Uterus (tissue), 4 donors: Measurements from ENCODE around the gene CD46. TPM values are rescaled to one million over a fixed set of nuclear protein-coding genes. Genes with fewer than 3 reads are reported as not detected.

Source experiments
- DNase-seq, 2 donors: peaks; one replicate each; pipeline ENCODE4 v3.0.0-alpha.2; 2019 to 2020
- H3K27ac ChIP-seq, 2 donors: fragments of 200-600 bp; sonication (generic); 1 replicate in 1 of 2; 2 replicates in 1 of 2; pipeline ENCODE4 v1.5.1; 2016 to 2018
- H3K27me3 ChIP-seq, 2 donors: fragments of 200-600 bp; sonication (generic); one replicate each; pipeline ENCODE4 v1.5.1; 2018 to 2019; ENCODE audit warnings: control low read depth in 1 of 2
- H3K36me3 ChIP-seq, 2 donors: fragments of 200-600 bp; sonication (generic); one replicate each; pipeline ENCODE4 v1.5.1; 2019; ENCODE audit warnings: control low read depth in 1 of 2
- H3K4me1 ChIP-seq, 2 donors: fragments of 200-600 bp; sonication (generic); one replicate each; pipeline ENCODE4 v1.5.1; 2018 to 2019; ENCODE audit warnings: control low read depth in 1 of 2
- H3K4me3 ChIP-seq, 2 donors: fragments of 200-600 bp; sonication (generic); 1 replicate in 1 of 2; 2 replicates in 1 of 2; pipeline ENCODE4 v1.5.1; 2018 to 2019; ENCODE audit warnings: mild to moderate bottlenecking in 1 of 2
- H3K9me3 ChIP-seq, 2 donors: fragments of 200-600 bp; sonication (generic); one replicate each; pipeline ENCODE4 v1.5.1; 2019; ENCODE audit warnings: control low read depth in 1 of 2
- CTCF ChIP-seq, 4 experiments: fragments of 200-600 bp in 2 of 4; fragments of 450-650 bp in 2 of 4; sonication (generic) in 2 of 4; IDR thresholded peaks; one replicate each; pipeline ENCODE4 v1.5.1; 2016 to 2019; ENCODE audit warnings: antibody characterized with exemption in 4 of 4, mild to moderate bottlenecking in 2 of 4, moderate library complexity in 1 of 4
- POLR2A ChIP-seq, 2 donors: fragments of 450-650 bp; IDR thresholded peaks; one replicate each; pipeline ENCODE4 v1.6.1; 2016; ENCODE audit warnings: antibody characterized with exemption in 2 of 2, mild to moderate bottlenecking in 1 of 2, moderate library complexity in 1 of 2
- intact Hi-C: fragments of 100-400 bp; cut with DNase I; formaldehyde crosslinking; loops from one replicate; pipeline ENCODE4 v1.15.1; 2023; ENCODE audit warnings: low total_unique reads
- total RNA-seq, 4 donors: library from RNA; depleted of rRNA in 3 of 4; stranded (reverse); fragments of >200 nt in 3 of 4; gene quantifications; one replicate each; pipeline versions ENCODE4 v1.1.0 to v1.2.4, GENCODE V29; 2014 to 2023
- donor health status: DM: yes; HTN: yes; CAD: no.

Gene CD46
- total RNA-seq, 4 donors from 2014 or later, result 118 to 195 (median 174) TPM

- peak overlapping the region; percentile 60 to 66 for H3K27ac ChIP-seq
- peaks cover 15 to 17% of the 10 kb centered on the region in 2 donors for H3K4me1 ChIP-seq
- no peaks in the 10 kb centered on the region for H3K27me3 ChIP-seq
- no peak overlapping the region for H3K4me3 ChIP-seq
- intact Hi-C loops, result no loop called here
- TF ChIP-seq CTCF (IDR thresholded peaks at IDR 0.05) (no peak), POLR2A (IDR thresholded peaks at IDR 0.05) (no peak)
- H3K36me3 ChIP-seq, result no peaks in the 10 kb centered on the region
- no peaks in the 10 kb centered on the region for H3K9me3 ChIP-seq
- DNase-seq, result no peak
Measured at GRCh38 chr1:207833381-207833780, 81.5 kb downstream of the CD46 start.

GRCh38 chr1:207833956-207834660 is 82.3 kb downstream of the CD46 start:
- intact Hi-C loops, result no loop called here

GRCh38 chr1:207835958-207836357 is 84.1 kb downstream of the CD46 start:
- intact Hi-C loops, result no loop called here
- Histone ChIP-seq H3K27me3 (no peaks in the 10 kb centered on the region), H3K9me3 (no peaks in the 10 kb centered on the region), H3K4me3 (no peak overlapping the region), H3K4me1 (peaks cover 11 to 16% of the 10 kb centered on the region in 2 donors), H3K36me3 (no peaks in the 10 kb centered on the region), H3K27ac (peak overlapping the region in 1 of 2 donors; percentile 15)
- no peak for TF ChIP-seq POLR2A (IDR thresholded peaks at IDR 0.05)
- no peak for TF ChIP-seq CTCF (IDR thresholded peaks at IDR 0.05)
- no peak for DNase-seq

More at GRCh38 chr1:207833956-207834660, 82.3 kb downstream of the CD46 start:
- no peaks in the 10 kb centered on the region for H3K9me3 ChIP-seq
- H3K4me1 ChIP-seq, result peaks cover 12 to 15% of the 10 kb centered on the region in 2 donors
- TF ChIP-seq CTCF (IDR thresholded peaks at IDR 0.05), result no peak
- no peak for TF ChIP-seq POLR2A (IDR thresholded peaks at IDR 0.05)
- H3K27ac ChIP-seq, result peak overlapping the region in 1 of 2 donors; percentile 66
- H3K36me3 ChIP-seq, result no peaks in the 10 kb centered on the region
- no peak overlapping the region for H3K4me3 ChIP-seq
- no peak for DNase-seq
- no peaks in the 10 kb centered on the region for H3K27me3 ChIP-seq

- Histone ChIP-seq H3K4me1 (peaks cover 8 to 12% of the 10 kb centered on the region in 2 donors), H3K4me3 (no peak overlapping the region), H3K27me3 (no peaks in the 10 kb centered on the region), H3K27ac (peak overlapping the region; percentile 15 to 37), H3K36me3 (no peaks in the 10 kb centered on the region), H3K9me3 (no peaks in the 10 kb centered on the region)
- intact Hi-C loops, result no loop called here
- TF ChIP-seq POLR2A (IDR thresholded peaks at IDR 0.05) (no peak), CTCF (IDR thresholded peaks at IDR 0.05) (no peak)
- DNase-seq, result no peak
Measured at GRCh38 chr1:207836591-207837347, 84.9 kb downstream of the CD46 start.

- no peaks in the 10 kb centered on the region for H3K9me3 ChIP-seq
- H3K4me3 ChIP-seq, result no peak overlapping the region
- peaks cover 5 to 10% of the 10 kb centered on the region in 2 donors for H3K4me1 ChIP-seq
- H3K27ac ChIP-seq, result peak overlapping the region; percentile 37 to 70
- TF ChIP-seq POLR2A (IDR thresholded peaks at IDR 0.05) (no peak), CTCF (IDR thresholded peaks at IDR 0.05) (no peak)
- no peaks in the 10 kb centered on the region for H3K36me3 ChIP-seq
- no peak for DNase-seq
- intact Hi-C loops, result no loop called here
- no peaks in the 10 kb centered on the region for H3K27me3 ChIP-seq
Measured at GRCh38 chr1:207837673-207838072, 85.8 kb downstream of the CD46 start.
